ENCODE measurements around the gene NBPF1.
"Not testable (repeated sequence)": the region's sequence is repeated elsewhere in the genome, so short reads cannot be mapped to it uniquely, and the experiment has no call there.

GRCh38 chr1:16633540-16634282, 20.3 kb upstream of the NBPF1 start:
- not testable (repeated sequence) for TF ChIP-seq CTCF (IDR thresholded peaks at IDR 0.05; ENCODE audit: low read depth, low read length); POLR2A (IDR thresholded peaks at IDR 0.05; ENCODE audit: extremely low read depth, insufficient read length)
